Transverse colon (tissue), 4 donors: ENCODE data around the gene ZNF681. TPM values are rescaled to one million over a fixed set of nuclear protein-coding genes. Genes with fewer than 3 reads are reported as not detected.
A peak's percentile ranks its signal among the peaks of the same experiment; 100 is the strongest.

Experiments
- DNase-seq: peaks from one replicate; pipeline ENCODE4 v3.0.0-alpha.2; 2019
- H3K27ac ChIP-seq, 4 donors: fragments of 200-600 bp; sonication (generic); 2 replicates each; pipeline ENCODE4 v1.5.1; 2016 to 2018; ENCODE audit warnings: inconsistent platforms in 4 of 4
- H3K27me3 ChIP-seq: fragments of 200-600 bp; sonication (generic); 2 replicates; pipeline ENCODE4 v1.5.1; 2017; ENCODE audit warnings: inconsistent platforms
- H3K36me3 ChIP-seq, 4 donors: fragments of 200-600 bp; sonication (generic); 2 replicates each; pipeline ENCODE4 v1.5.1; 2017 to 2019; ENCODE audit warnings: inconsistent platforms in 4 of 4
- H3K4me1 ChIP-seq, 4 donors: fragments of 200-600 bp; sonication (generic); 2 replicates each; pipeline ENCODE4 v1.5.1; 2017 to 2020; ENCODE audit warnings: inconsistent platforms in 4 of 4
- H3K4me3 ChIP-seq, 4 donors: fragments of 200-600 bp; sonication (generic); 1 replicate in 1 of 4; 2 replicates in 3 of 4; pipeline versions ENCODE4 v1.5.1 to v1.6.1; 2017 to 2019; ENCODE audit warnings: inconsistent platforms in 4 of 4
- H3K9me3 ChIP-seq, 2 donors: fragments of 200-600 bp; sonication (generic); 2 replicates each; pipeline ENCODE4 v1.5.1; 2017 to 2019; ENCODE audit warnings: inconsistent platforms in 2 of 2
- CTCF ChIP-seq, 5 experiments: fragments of 200-600 bp in 3 of 5; fragments of 450-650 bp in 2 of 5; sonication (generic) in 3 of 5; IDR thresholded peaks; 1 replicate in 2 of 5; 2 replicates in 3 of 5; pipeline ENCODE4 v1.5.1; 2016 to 2017; ENCODE audit warnings: antibody characterized with exemption in 5 of 5, inconsistent platforms in 3 of 5, mild to moderate bottlenecking in 2 of 5, moderate library complexity in 1 of 5
- EP300 ChIP-seq: sonication (generic); formaldehyde crosslinking; IDR thresholded peaks from one replicate; pipeline ENCODE4 v1.6.1; 2017; ENCODE audit warnings: antibody characterized with exemption, low read depth
- POLR2A ChIP-seq: fragments of 450-650 bp; IDR thresholded peaks from one replicate; pipeline ENCODE4 v1.6.1; 2016; ENCODE audit warnings: antibody characterized with exemption, mild to moderate bottlenecking, moderate library complexity
- POLR2AphosphoS5 ChIP-seq, 3 donors: sonication (generic); formaldehyde crosslinking; IDR thresholded peaks; one replicate each; pipeline ENCODE4 v1.6.1; 2016; ENCODE audit warnings: antibody characterized with exemption in 3 of 3
- WGBS, 2 donors: methylation state at CpG; one replicate each; pipeline ENCODE4 v1.1.5; 2018; ENCODE audit warnings: low coverage in 1 of 2; 5-methylcytosine and 5-hydroxymethylcytosine counted together
- in situ Hi-C, 4 donors: fragments of 200-750 bp; cut with MboI; loops; one replicate each; pipeline versions ENCODE4 v1.15.0 to v1.15.1; 2017; ENCODE audit warnings: low sequenced_read_pairs in 3 of 4, low pct_ligation_motif_present in 1 of 4, low pct_unique_long_range_greater_than_20kb in 1 of 4
- intact Hi-C: fragments of 100-400 bp; cut with DNase I; formaldehyde crosslinking; loops from one replicate; pipeline ENCODE4 v1.15.1; 2023; ENCODE audit warnings: low total_unique reads
- total RNA-seq, 4 donors: library from RNA; depleted of rRNA; stranded (reverse); fragments of >200 nt; gene quantifications; one replicate each; pipeline ENCODE4 v1.1.0, GENCODE V29; 2016

The ZNF681 gene
- total RNA-seq, 4 donors from 2014 or later = 0.40 to 2.9 (median 1.5) TPM

- intact Hi-C loops = no loop called here
- Histone ChIP-seq H3K9me3 (peaks cover 4 to 13% of the 10 kb centered on the region in 2 donors), H3K4me3 (no peak overlapping the region), H3K4me1 (peaks cover 0 to 4% (median 0%) of the 10 kb centered on the region in 4 donors), H3K27me3 (no peaks in the 10 kb centered on the region), H3K36me3 (no peaks in the 10 kb centered on the region), H3K27ac (peak overlapping the region; percentile 50 to 57 (median 54))
- WGBS, 2 donors = 35 to 56% methylated on average over 5 of the region's 5 CpGs
- DNase-seq = no peak
- in situ Hi-C loops = no loop called here
- TF ChIP-seq POLR2AphosphoS5 (IDR thresholded peaks at IDR 0.05) (peak in 2 of 3 donors; percentile 13 to 17), EP300 (no peak)
These were observed 34.1 kb upstream of the ZNF681 start for GRCh38 chr19:23792784-23793183.

GRCh38 chr19:23790641-23791488, 32.2 kb upstream of the ZNF681 start:
- no peak overlapping the region for H3K4me3 ChIP-seq
- peaks cover 4 to 8% of the 10 kb centered on the region in 2 donors for H3K9me3 ChIP-seq
- in situ Hi-C loops (no loop called here), intact Hi-C loops (no loop called here)
- no peak for DNase-seq
- no peak for TF ChIP-seq EP300
- TF ChIP-seq CTCF (IDR thresholded peaks at IDR 0.05) = no peak
- no peaks in the 10 kb centered on the region for H3K27me3 ChIP-seq
- 84 to 85% methylated on average over 4 to 17 of the region's 17 CpGs for WGBS, 2 donors
- no peak overlapping the region for H3K27ac ChIP-seq
- no peaks in the 10 kb centered on the region for H3K36me3 ChIP-seq
- H3K4me1 ChIP-seq = peaks cover 0 to 4% (median 0%) of the 10 kb centered on the region in 4 donors

GRCh38 chr19:23789246-23789645, 30.6 kb upstream of the ZNF681 start:
- in situ Hi-C loops (no loop called here), intact Hi-C loops (no loop called here)
- H3K36me3 ChIP-seq = no peaks in the 10 kb centered on the region
- H3K4me3 ChIP-seq = no peak overlapping the region
- no peak overlapping the region for H3K27ac ChIP-seq
- H3K9me3 ChIP-seq = no peaks in the 10 kb centered on the region
- H3K4me1 ChIP-seq = peaks cover 0 to 4% (median 0%) of the 10 kb centered on the region in 4 donors
- DNase-seq = no peak
- no peaks in the 10 kb centered on the region for H3K27me3 ChIP-seq
- no peak for TF ChIP-seq CTCF (IDR thresholded peaks at IDR 0.05)
- no peak for TF ChIP-seq POLR2A
- TF ChIP-seq POLR2AphosphoS5 (IDR thresholded peaks at IDR 0.05) = no peak
- TF ChIP-seq EP300 = no peak

GRCh38 chr19:23788411-23788810, 29.7 kb upstream of the ZNF681 start:
- in situ Hi-C loops = no loop called here
- WGBS, 2 donors = 92 to 95% methylated on average over 2 to 4 of the region's 4 CpGs
- Histone ChIP-seq H3K4me3 (no peak overlapping the region), H3K27ac (no peak overlapping the region), H3K9me3 (no peaks in the 10 kb centered on the region), H3K4me1 (peaks cover 0 to 4% (median 0%) of the 10 kb centered on the region in 4 donors), H3K36me3 (no peaks in the 10 kb centered on the region), H3K27me3 (no peaks in the 10 kb centered on the region)
- no peak for TF ChIP-seq CTCF (IDR thresholded peaks at IDR 0.05)
- TF ChIP-seq POLR2AphosphoS5 (IDR thresholded peaks at IDR 0.05) = no peak
- no peak for TF ChIP-seq POLR2A
- no peak for TF ChIP-seq EP300
- intact Hi-C loops = no loop called here
- DNase-seq = no peak

- TF ChIP-seq CTCF (IDR thresholded peaks at IDR 0.05) (no peak), POLR2AphosphoS5 (IDR thresholded peaks at IDR 0.05) (peak in 1 of 3 donors; percentile 11)
- peak; percentile 37 for DNase-seq
- intact Hi-C loops = no loop called here
- no peak overlapping the region for H3K4me3 ChIP-seq
- H3K4me1 ChIP-seq = no peaks in the 10 kb centered on the region
- in situ Hi-C loops = no loop called here
- 82 to 90% methylated on average over 3 of the region's 3 CpGs for whole genome bisulfite sequencing, 2 donors
- no peaks in the 10 kb centered on the region for H3K9me3 ChIP-seq
- no peak overlapping the region for H3K27ac ChIP-seq
- no peaks in the 10 kb centered on the region for H3K36me3 ChIP-seq
- H3K27me3 ChIP-seq = no peaks in the 10 kb centered on the region
These were observed 28.4 kb upstream of the ZNF681 start for GRCh38 chr19:23787106-23787505.
